H1 (cell line): ENCODE measurements around the gene RNF38. TPM values are rescaled to one million over a fixed set of nuclear protein-coding genes. Genes with fewer than 3 reads are reported as not detected.

Source experiments
- CTCF ChIA-PET: fragments of 300-600 bp; sonication (Branson Sonifier 250); formaldehyde crosslinking; loops from one replicate; lab custom pipeline; 2021; ENCODE audit not compliant: partially characterized antibody; lab: Charles Lee
- POLR2A ChIA-PET: fragments of 300-600 bp; sonication (Branson Sonifier 250); formaldehyde crosslinking; loops from one replicate; lab custom pipeline; 2021; ENCODE audit warnings: inconsistent platforms; ENCODE audit not compliant: partially characterized antibody; lab: Charles Lee
- DNase-seq, 2 experiments: peaks; one replicate each; pipeline versions ENCODE4 v3.0.0 to v3.0.0-alpha.2; 2010 to 2022; ENCODE audit warnings: low spot score in 2 of 2, low read depth in 1 of 2, mixed read lengths in 1 of 2
- FAIRE-seq: peaks from 2 replicates; lab custom pipeline; 2011; peaks lifted over from hg19 to GRCh38; lab: Jason Lieb, UNC
- H2AFZ ChIP-seq: 2 replicates; pipeline ENCODE4 v1.8.1; 2012; ENCODE audit warnings: low read length, inconsistent platforms
- H2AK5ac ChIP-seq: 2 replicates; pipeline ENCODE4 v1.6.1; 2013; ENCODE audit warnings: low read depth, low read length
- H2BK120ac ChIP-seq: replicated peaks from 2 replicates; pipeline ENCODE3; 2013; ENCODE audit warnings: low read depth, low read length, inconsistent platforms
- H2BK12ac ChIP-seq: 2 replicates; pipeline ENCODE4 v1.6.1; 2013; ENCODE audit warnings: low read depth, low read length
- H2BK15ac ChIP-seq: 2 replicates; pipeline ENCODE4 v1.6.1; 2013; ENCODE audit warnings: low read length
- H2BK20ac ChIP-seq: 2 replicates; pipeline ENCODE4 v1.6.1; 2013; ENCODE audit warnings: low read length
- H2BK5ac ChIP-seq: 2 replicates; pipeline ENCODE4 v1.6.1; 2013; ENCODE audit warnings: low read depth, low read length
- H3K14ac ChIP-seq: 2 replicates; pipeline ENCODE4 v1.6.1; 2013; ENCODE audit warnings: inconsistent platforms; ENCODE audit not compliant: insufficient read length
- H3K18ac ChIP-seq: 2 replicates; pipeline ENCODE4 v1.6.1; 2013; ENCODE audit warnings: low read length; ENCODE audit errors: extremely low read depth
- H3K23ac ChIP-seq: 2 replicates; pipeline ENCODE4 v1.6.1; 2013; ENCODE audit warnings: inconsistent platforms; ENCODE audit not compliant: insufficient read length
- H3K23me2 ChIP-seq: 2 replicates; pipeline ENCODE4 v1.6.1; 2013; ENCODE audit warnings: low read depth, low read length
- H3K27ac ChIP-seq: 2 replicates; pipeline ENCODE4 v1.6.1; 2011; ENCODE audit warnings: low read depth, low read length, inconsistent platforms
- H3K27me3 ChIP-seq, 4 experiments: replicated peaks in 1 of 4; 1 replicate in 1 of 4; 2 replicates in 3 of 4; pipeline versions ENCODE4 v1.6.1 to v1.8.1; 2011 to 2013; ENCODE audit warnings: low read length in 3 of 4, mild to moderate bottlenecking in 3 of 4, inconsistent platforms in 2 of 4, mixed read lengths in 2 of 4, moderate library complexity in 1 of 4; ENCODE audit not compliant: control insufficient read depth in 3 of 4, insufficient read depth in 3 of 4; ENCODE audit errors: extremely low read depth in 1 of 4
- H3K36me3 ChIP-seq, 4 experiments: 2 replicates each; pipeline versions ENCODE4 v1.6.1 to v1.8.1; 2011 to 2013; ENCODE audit warnings: mild to moderate bottlenecking in 4 of 4, low read length in 3 of 4, moderate library complexity in 2 of 4, control low read depth in 1 of 4, inconsistent platforms in 1 of 4; ENCODE audit not compliant: insufficient read depth in 4 of 4, control insufficient read depth in 2 of 4
- H3K4ac ChIP-seq: replicated peaks from 2 replicates; pipeline ENCODE3; 2013; ENCODE audit warnings: low read length, low read depth, mixed read lengths, inconsistent platforms; ENCODE audit not compliant: insufficient read length
- H3K4me1 ChIP-seq, 4 experiments: replicated peaks in 1 of 4; 1 replicate in 1 of 4; 2 replicates in 3 of 4; pipeline versions ENCODE4 v1.6.1 to v1.8.1; 2011 to 2013; ENCODE audit warnings: low read length in 3 of 4, inconsistent platforms in 2 of 4, mixed read lengths in 1 of 4; ENCODE audit not compliant: insufficient read depth in 4 of 4, control insufficient read depth in 3 of 4
- H3K4me2 ChIP-seq, 2 experiments: 2 replicates each; pipeline versions ENCODE4 v1.6.1 to v1.8.1; 2011 to 2013; ENCODE audit warnings: low read depth in 2 of 2, low read length in 2 of 2, control low read depth in 1 of 2, inconsistent platforms in 1 of 2, mild to moderate bottlenecking in 1 of 2; ENCODE audit not compliant: insufficient read depth in 1 of 2
- H3K4me3 ChIP-seq, 4 experiments: fragments of 200-600, 300-600 bp in 1 of 4; sonication (generic), shearing (Covaris generic), sonication (Bioruptor Twin) in 1 of 4; 2 replicates each; pipeline versions ENCODE4 v1.5.1 to v1.8.1; 2011 to 2016; ENCODE audit warnings: low read length in 4 of 4, low read depth in 3 of 4, control low read depth in 2 of 4, inconsistent platforms in 2 of 4, mild to moderate bottlenecking in 2 of 4, mixed read lengths in 1 of 4, moderate library complexity in 1 of 4; ENCODE audit not compliant: insufficient read depth in 2 of 4; ENCODE audit errors: extremely low read depth in 1 of 4
- H3K56ac ChIP-seq: replicated peaks from 2 replicates; pipeline ENCODE3; 2013; ENCODE audit warnings: low read depth, mild to moderate bottlenecking, mixed read lengths, low read length, inconsistent platforms; ENCODE audit not compliant: insufficient read length
- H3K79me1 ChIP-seq: 2 replicates; pipeline ENCODE4 v1.6.1; 2013; ENCODE audit warnings: low read depth, low read length, control low read depth
- H3K79me2 ChIP-seq, 2 experiments: 2 replicates each; pipeline versions ENCODE4 v1.6.1 to v1.8.1; 2012 to 2013; ENCODE audit warnings: low read length in 2 of 2, mild to moderate bottlenecking in 2 of 2, inconsistent platforms in 1 of 2; ENCODE audit not compliant: insufficient read depth in 2 of 2, control insufficient read depth in 1 of 2
- H3K9ac ChIP-seq, 4 experiments: replicated peaks in 1 of 4; 1 replicate in 1 of 4; 2 replicates in 3 of 4; pipeline versions ENCODE4 v1.6.1 to v1.8.1; 2011 to 2013; ENCODE audit warnings: low read depth in 3 of 4, low read length in 3 of 4, control low read depth in 2 of 4, mild to moderate bottlenecking in 2 of 4, moderate library complexity in 2 of 4, inconsistent platforms in 1 of 4; ENCODE audit errors: extremely low read depth in 1 of 4
- H3K9me3 ChIP-seq, 2 experiments: 2 replicates each; pipeline versions ENCODE4 v1.6.1 to v1.8.1; 2012 to 2013; ENCODE audit warnings: mild to moderate bottlenecking in 2 of 2, moderate library complexity in 2 of 2, control low read depth in 1 of 2, inconsistent platforms in 1 of 2, low read depth in 1 of 2, low read length in 1 of 2, mixed read lengths in 1 of 2; ENCODE audit not compliant: insufficient read depth in 2 of 2
- H4K20me1 ChIP-seq, 2 experiments: replicated peaks in 1 of 2; 2 replicates each; pipeline versions ENCODE3 to v1.8.1; 2011 to 2013; ENCODE audit warnings: inconsistent platforms in 2 of 2, low read length in 2 of 2, mild to moderate bottlenecking in 1 of 2; ENCODE audit not compliant: insufficient read depth in 2 of 2, control insufficient read depth in 1 of 2
- H4K5ac ChIP-seq: 2 replicates; pipeline ENCODE4 v1.6.1; 2013; ENCODE audit warnings: low read length, low read depth, mixed read lengths, inconsistent platforms; ENCODE audit not compliant: insufficient read length
- H4K8ac ChIP-seq: 2 replicates; pipeline ENCODE4 v1.8.0; 2013; ENCODE audit warnings: mild to moderate bottlenecking, moderate library complexity, low read length, inconsistent platforms; ENCODE audit not compliant: insufficient read depth; ENCODE audit errors: extremely low read depth
- H4K91ac ChIP-seq: replicated peaks from 2 replicates; pipeline ENCODE3; 2013; ENCODE audit warnings: low read length, mixed read lengths, inconsistent platforms; ENCODE audit not compliant: insufficient read length
- ATF2 ChIP-seq: IDR thresholded peaks from 2 replicates; pipeline ENCODE4 v1.6.1; 2012; ENCODE audit warnings: low read length, inconsistent platforms
- BCL11A ChIP-seq, 2 experiments: IDR thresholded peaks; one replicate each; pipeline ENCODE4 v1.6.1; 2011; ENCODE audit warnings: low read depth in 2 of 2, low read length in 2 of 2, mild to moderate bottlenecking in 2 of 2
- HDAC6 ChIP-seq: IDR thresholded peaks from one replicate; pipeline ENCODE4 v1.7.1; 2012; ENCODE audit warnings: low read depth, mild to moderate bottlenecking, inconsistent platforms, low read length, moderate library complexity
- KDM1A ChIP-seq: fragments of 200-600, 300-600 bp; sonication (generic); IDR thresholded peaks from 2 replicates; pipeline ENCODE4 v1.7.1; 2016; ENCODE audit warnings: mild to moderate bottlenecking, low read length, borderline replicate concordance
- NRF1 ChIP-seq: IDR thresholded peaks from 2 replicates; pipeline ENCODE4 v1.6.1; 2011; ENCODE audit warnings: mild to moderate bottlenecking, low read depth, low read length, improper control_type of control experiment
- RNF2 ChIP-seq: fragments of 200-900, 300-1000 bp; sonication (generic); IDR thresholded peaks from 2 replicates; pipeline ENCODE4 v1.7.1; 2016; ENCODE audit warnings: borderline replicate concordance, low read depth, mild to moderate bottlenecking, antibody characterized with exemption, low read length; ENCODE audit not compliant: poor library complexity, severe bottlenecking; ENCODE audit errors: missing control alignments
- SIN3A ChIP-seq, 2 experiments: IDR thresholded peaks in 1 of 2; conservative IDR thresholded peaks in 1 of 2; 2 replicates each; pipeline ENCODE4 v1.6.1; 2011 to 2012; ENCODE audit warnings: low read length in 2 of 2, improper control_type of control experiment in 1 of 2, low read depth in 1 of 2, mild to moderate bottlenecking in 1 of 2
- SP2 ChIP-seq: IDR thresholded peaks from 2 replicates; pipeline ENCODE4 v1.6.1; 2012; ENCODE audit warnings: mild to moderate bottlenecking, low read length, inconsistent platforms
- TEAD4 ChIP-seq: IDR thresholded peaks from 2 replicates; pipeline ENCODE4 v1.6.1; 2012; ENCODE audit warnings: low read depth, low read length, inconsistent platforms, mixed read lengths
- WGBS, 2 experiments: shearing (Covaris generic) in 1 of 2; methylation state at CpG; one replicate each; pipeline versions ENCODE4 v1.1.6 to v1.1.7; 2013 to 2015; ENCODE audit warnings: low lambda C conversion rate in 2 of 2, mixed read lengths in 2 of 2, inconsistent platforms in 1 of 2, low coverage in 1 of 2, missing lambda C conversion rate in 1 of 2; ENCODE audit not compliant: insufficient replicate concordance in 2 of 2, insufficient coverage in 1 of 2, insufficient read length in 1 of 2; ENCODE audit errors: extremely low coverage in 1 of 2, missing lambda C conversion rate in 1 of 2; 5-methylcytosine and 5-hydroxymethylcytosine counted together
- polyA plus RNA-seq, 7 experiments: library from polyadenylated mRNA; depleted of rRNA in 3 of 7; stranded (reverse) in 5 of 7; unstranded in 2 of 7; fragments of >200 nt in 5 of 7; fragments of 200-250 nt in 2 of 7; gene quantifications; 1 replicate in 5 of 7; 2 replicates in 1 of 7; 4 replicates in 1 of 7; pipeline versions ENCODE4 v1.2.1 to v1.2.3, GENCODE V29; 2011 to 2013; ENCODE audit warnings: missing spikeins in 2 of 7, mixed read lengths in 2 of 7
- total RNA-seq: library from RNA; stranded (reverse); fragmentation: NEBNext Ultra II Directional; extraction: Animal tissue kit (Norgen Biotek cat#: 25700); gene quantifications from 2 replicates; pipeline ENCODE4 v1.2.1, GENCODE V29; 2021
- TF ChIP-seq, protein P1 (sequence below): IDR thresholded peaks from 2 replicates; pipeline ENCODE4 v1.6.1; 2012; ENCODE audit warnings: inconsistent platforms

Gene RNF38
- total and polyA plus RNA-seq, 2 of the 8 experiments (the other 6 are each of a cell fraction or from before 2014, with no cell fraction given) = 54.9 to 60.9 TPM

DNA sequence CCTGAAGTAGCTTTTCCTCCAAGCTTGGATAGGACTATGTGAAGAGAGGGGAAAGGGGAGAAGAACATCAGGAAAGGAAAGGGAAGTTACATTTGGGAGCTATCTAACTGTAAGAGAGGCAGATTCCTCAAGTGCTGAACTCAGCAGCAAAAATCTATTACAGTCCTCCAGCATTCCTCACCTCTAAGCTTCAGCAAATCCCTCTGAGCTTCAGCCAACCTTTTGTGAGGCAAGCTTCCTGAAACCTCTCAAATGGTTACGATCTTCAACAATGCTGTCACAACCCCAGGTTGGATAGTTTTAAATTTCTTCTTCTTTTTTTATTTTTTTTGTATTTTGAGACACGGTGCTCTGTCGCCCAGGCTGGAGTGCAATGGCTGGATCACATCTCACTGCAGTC lies 2.5 kb upstream of the RNF38 start:
- H3K79me2 ChIP-seq = peaks cover 20 to 85% of the 10 kb centered on the region in 2 experiments
- no peak overlapping the region for H3K23ac ChIP-seq
- 0 out of 8 replicates have a peak, but pooled peaks cover 0 to 2% (median 0%) of the 10 kb centered on the region in 4 experiments for H3K36me3 ChIP-seq
- no peak overlapping the region for H2BK120ac ChIP-seq
- no peak overlapping the region; the same call in 1 of the 2 replicates for H3K27ac ChIP-seq
- no peak for FAIRE-seq
- H3K4me2 ChIP-seq = no peak overlapping the region; a peak in 1 of 4 replicates
- peaks cover 2 to 4% of the 10 kb centered on the region in 2 experiments for H4K20me1 ChIP-seq
- peaks cover 2% of the 10 kb centered on the region; the same call in 1 of the 2 replicates for H3K23me2 ChIP-seq
- POLR2A ChIA-PET = interaction anchor here (0.6 to 2.6 kb wide), 8 partner anchors 10 to 855 kb away, joined by 3 to 9 read pairs (median 3); no protein-coding TSS in a partner anchor
- H2AFZ ChIP-seq = no peak overlapping the region
- no peak overlapping the region for H3K56ac ChIP-seq
- H3K9me3 ChIP-seq = no peaks in the 10 kb centered on the region
- H3K9ac ChIP-seq = no peak overlapping the region
- H2BK20ac ChIP-seq = no peak overlapping the region
- H3K4me3 ChIP-seq = no peak overlapping the region
- H3K27me3 ChIP-seq = no peaks in the 10 kb centered on the region
- no peak overlapping the region for H3K14ac ChIP-seq
- H2BK15ac ChIP-seq = no peak overlapping the region
- H2AK5ac ChIP-seq = no peak overlapping the region
- 83% methylated on average over 3 of the region's 3 CpGs; no CpG with 5 or more reads in 1 of the 2 experiments for WGBS, 2 experiments
- peaks cover 0 to 12% (median 3%) of the 10 kb centered on the region in 4 experiments; a peak in 4 of 7 replicates for H3K4me1 ChIP-seq
- no peak for DNase-seq
- H4K91ac ChIP-seq = no peak overlapping the region
- H2BK12ac ChIP-seq = no peak overlapping the region
- H3K79me1 ChIP-seq = peaks cover 3% of the 10 kb centered on the region; the same call in 1 of the 2 replicates
- H3K18ac ChIP-seq = no peak overlapping the region
- no peak overlapping the region for H3K4ac ChIP-seq
- H4K8ac ChIP-seq = no peak overlapping the region
- H4K5ac ChIP-seq = no peak overlapping the region
- no peak overlapping the region for H2BK5ac ChIP-seq
- CTCF ChIA-PET = interaction anchor here (0.6 to 2.1 kb wide), 17 partner anchors 10 to 328 kb away, joined by 3 to 11 read pairs (median 4); no protein-coding TSS in a partner anchor
- TF ChIP-seq SP2 = no peak
- no peak for TF ChIP-seq KDM1A
- TF ChIP-seq, protein P1, sequence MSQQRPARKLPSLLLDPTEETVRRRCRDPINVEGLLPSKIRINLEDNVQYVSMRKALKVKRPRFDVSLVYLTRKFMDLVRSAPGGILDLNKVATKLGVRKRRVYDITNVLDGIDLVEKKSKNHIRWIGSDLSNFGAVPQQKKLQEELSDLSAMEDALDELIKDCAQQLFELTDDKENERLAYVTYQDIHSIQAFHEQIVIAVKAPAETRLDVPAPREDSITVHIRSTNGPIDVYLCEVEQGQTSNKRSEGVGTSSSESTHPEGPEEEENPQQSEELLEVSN = no peak
- no peak for TF ChIP-seq NRF1
- TF ChIP-seq SIN3A (conservative IDR thresholded peaks at IDR 0.05 in 1 of 2, IDR thresholded peaks at IDR 0.05 in 1 of 2; ENCODE audit: low read depth in 1 of 2, low read length in 2 of 2) = no peak
- TF ChIP-seq RNF2 = no peak
- no peak for TF ChIP-seq HDAC6
- TF ChIP-seq TEAD4 = no peak
- no peak for TF ChIP-seq BCL11A (IDR thresholded peaks at IDR 0.05; ENCODE audit: low read depth in 2 of 2, low read length in 2 of 2)
- TF ChIP-seq ATF2 = no peak
